HG03442 (cell line): ENCODE data around the gene APIP.
"Not testable (repeated sequence)": the region's sequence is repeated elsewhere in the genome, so short reads cannot be mapped to it uniquely, and the experiment has no call there.

ENCODE experiments used
- ATAC-seq: cut with Tn5 transposase; IDR thresholded peaks from one replicate; pipeline ENCODE4 v1.9.1; 2021; ENCODE audit warnings: mild to moderate bottlenecking, moderate library complexity; ENCODE audit not compliant: unreplicated experiment

Gene APIP

GRCh38 chr11:34926101-34926830, 10.1 kb upstream of the APIP start:
- ATAC-seq: no peak

- no peak for ATAC-seq
These were observed 8.5 kb upstream of the APIP start for GRCh38 chr11:34924714-34925113.

- no peak for ATAC-seq
These were observed 5.0 kb upstream of the APIP start for GRCh38 chr11:34921156-34921555.

GRCh38 chr11:34916843-34917770, 928 bp upstream of the APIP start:
- ATAC-seq: peak; percentile 27

GRCh38 chr11:34915136-34916014, 804 bp downstream of the APIP start:
- ATAC-seq: peak; percentile 2

GRCh38 chr11:34913556-34913955, 2.6 kb downstream of the APIP start:
- ATAC-seq: not testable (repeated sequence)

GRCh38 chr11:34911676-34912075, 4.5 kb downstream of the APIP start:
- no peak for ATAC-seq

- ATAC-seq: peak; percentile 36
These were observed 5.4 kb downstream of the APIP start for GRCh38 chr11:34910817-34911216.

GRCh38 chr11:34909955-34910354, 6.2 kb downstream of the APIP start:
- ATAC-seq: no peak

- no peak for ATAC-seq
These were observed 6.8 kb downstream of the APIP start for GRCh38 chr11:34909415-34909814.

- peak; percentile 55 for ATAC-seq
These were observed 8.1 kb downstream of the APIP start for GRCh38 chr11:34907934-34908593.

GRCh38 chr11:34905666-34906065, 10.5 kb downstream of the APIP start:
- ATAC-seq: no peak

- ATAC-seq: no peak
These were observed 11.7 kb downstream of the APIP start for GRCh38 chr11:34904421-34904955.

- no peak for ATAC-seq
These were observed 16.6 kb downstream of the APIP start for GRCh38 chr11:34899633-34900016.

- ATAC-seq: no peak
These were observed 17.7 kb downstream of the APIP start for GRCh38 chr11:34898474-34898873.

GRCh38 chr11:34897171-34897870, 18.9 kb downstream of the APIP start:
- no peak for ATAC-seq

- ATAC-seq: not testable (repeated sequence)
These were observed 20.0 kb downstream of the APIP start for GRCh38 chr11:34896191-34896590.

GRCh38 chr11:34893416-34893815, 22.8 kb downstream of the APIP start:
- ATAC-seq: no peak

- ATAC-seq: no peak
These were observed 24.6 kb downstream of the APIP start for GRCh38 chr11:34891611-34892010.

- no peak for ATAC-seq
These were observed 25.4 kb downstream of the APIP start for GRCh38 chr11:34890812-34891211.
